Fibroblast of lung (primary cell): ENCODE measurements around the gene PBX1.

Experiments
- EZH2 ChIP-seq: IDR thresholded peaks from 2 replicates; pipeline ENCODE4 v1.5.1; 2012; ENCODE audit warnings: low read length, control low read depth, mild to moderate bottlenecking; ENCODE audit errors: missing control alignments
- TF ChIP-seq, protein P1 (sequence below), 2 donors: IDR thresholded peaks in 1 of 2; conservative IDR thresholded peaks in 1 of 2; 1 replicate in 1 of 2; 2 replicates in 1 of 2; pipeline ENCODE4 v1.5.1; 2011 to 2012; ENCODE audit warnings: low read length in 2 of 2, control low read depth in 1 of 2, inconsistent platforms in 1 of 2, low read depth in 1 of 2, mild to moderate bottlenecking in 1 of 2

DNA sequence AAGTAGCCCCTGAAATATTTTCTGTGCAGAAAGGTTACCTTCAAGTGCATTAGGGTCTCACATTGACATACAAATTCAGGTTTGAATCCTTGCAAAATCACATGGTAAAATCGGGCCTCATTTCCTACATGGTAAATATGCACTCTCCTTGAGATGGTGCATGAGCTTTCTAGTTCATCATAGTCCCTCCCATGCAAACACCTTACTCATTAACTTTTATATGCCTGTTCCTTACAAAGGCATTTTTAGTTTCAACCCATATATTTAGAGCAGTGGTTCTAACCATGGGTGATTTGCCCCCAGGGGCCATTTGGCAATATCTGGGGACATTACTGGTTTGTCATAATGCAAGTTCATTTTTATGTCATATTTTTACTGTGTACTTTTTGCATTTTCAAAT is 37.2 kb downstream of the PBX1 start:
- TF ChIP-seq, protein P1, sequence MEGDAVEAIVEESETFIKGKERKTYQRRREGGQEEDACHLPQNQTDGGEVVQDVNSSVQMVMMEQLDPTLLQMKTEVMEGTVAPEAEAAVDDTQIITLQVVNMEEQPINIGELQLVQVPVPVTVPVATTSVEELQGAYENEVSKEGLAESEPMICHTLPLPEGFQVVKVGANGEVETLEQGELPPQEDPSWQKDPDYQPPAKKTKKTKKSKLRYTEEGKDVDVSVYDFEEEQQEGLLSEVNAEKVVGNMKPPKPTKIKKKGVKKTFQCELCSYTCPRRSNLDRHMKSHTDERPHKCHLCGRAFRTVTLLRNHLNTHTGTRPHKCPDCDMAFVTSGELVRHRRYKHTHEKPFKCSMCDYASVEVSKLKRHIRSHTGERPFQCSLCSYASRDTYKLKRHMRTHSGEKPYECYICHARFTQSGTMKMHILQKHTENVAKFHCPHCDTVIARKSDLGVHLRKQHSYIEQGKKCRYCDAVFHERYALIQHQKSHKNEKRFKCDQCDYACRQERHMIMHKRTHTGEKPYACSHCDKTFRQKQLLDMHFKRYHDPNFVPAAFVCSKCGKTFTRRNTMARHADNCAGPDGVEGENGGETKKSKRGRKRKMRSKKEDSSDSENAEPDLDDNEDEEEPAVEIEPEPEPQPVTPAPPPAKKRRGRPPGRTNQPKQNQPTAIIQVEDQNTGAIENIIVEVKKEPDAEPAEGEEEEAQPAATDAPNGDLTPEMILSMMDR (conservative IDR thresholded peaks at IDR 0.05 in 1 of 2, IDR thresholded peaks at IDR 0.05 in 1 of 2; ENCODE audit: low read depth in 1 of 2, low read length in 2 of 2): no peak
- TF ChIP-seq EZH2: no peak
